Suppressor macrophage (primary cell): ENCODE results near the gene ITPR1.
"Not testable (repeated sequence)": the region's sequence is repeated elsewhere in the genome, so short reads cannot be mapped to it uniquely, and the experiment has no call there.

Experiments used
- DNase-seq, 4 experiments: peaks; one replicate each; pipeline ENCODE4 v3.0.0-alpha.2; 2020 to 2022

ITPR1 gene

GRCh38 chr3:4597208-4597985 is 104.2 kb downstream of the ITPR1 start:
- DNase-seq = no peak

GRCh38 chr3:4598232-4598631 is 105.1 kb downstream of the ITPR1 start:
- DNase-seq = not testable (repeated sequence)

- no peak for DNase-seq
These were observed 106.5 kb downstream of the ITPR1 start for GRCh38 chr3:4599612-4600011.

- DNase-seq = no peak
These were observed 107.3 kb downstream of the ITPR1 start for GRCh38 chr3:4600493-4600892.

GRCh38 chr3:4601892-4602291 is 108.7 kb downstream of the ITPR1 start:
- DNase-seq = peak in 2 of 4 experiments; percentile 65

- DNase-seq = no peak
These were observed 111.5 kb downstream of the ITPR1 start for GRCh38 chr3:4604693-4605092.

- no peak for DNase-seq
These were observed 113.8 kb downstream of the ITPR1 start for GRCh38 chr3:4606911-4607310.

- DNase-seq = peak; percentile 17 to 59 (median 58)
These were observed 120.2 kb downstream of the ITPR1 start for GRCh38 chr3:4613366-4613765.

GRCh38 chr3:4614070-4614469 is 120.9 kb downstream of the ITPR1 start:
- DNase-seq = no peak

GRCh38 chr3:4614927-4615326 is 121.8 kb downstream of the ITPR1 start:
- no peak for DNase-seq

- no peak for DNase-seq
These were observed 122.6 kb downstream of the ITPR1 start for GRCh38 chr3:4615750-4616149.

- no peak for DNase-seq
These were observed 130.4 kb downstream of the ITPR1 start for GRCh38 chr3:4623421-4623999.

GRCh38 chr3:4627651-4628375 is 134.7 kb downstream of the ITPR1 start:
- DNase-seq = peak in 1 of 4 experiments; percentile 18

GRCh38 chr3:4629095-4630007 is 136.2 kb downstream of the ITPR1 start:
- peak in 2 of 4 experiments; percentile 6 to 21 for DNase-seq

- DNase-seq = peak; percentile 69 to 89 (median 74)
These were observed 140.2 kb downstream of the ITPR1 start for GRCh38 chr3:4633078-4634004.

GRCh38 chr3:4634894-4635293 is 141.7 kb downstream of the ITPR1 start:
- no peak for DNase-seq

GRCh38 chr3:4637265-4637664 is 144.1 kb downstream of the ITPR1 start:
- DNase-seq = no peak

GRCh38 chr3:4641863-4642563 is 148.9 kb downstream of the ITPR1 start:
- DNase-seq = no peak

GRCh38 chr3:4642611-4643010 is 149.5 kb downstream of the ITPR1 start:
- no peak for DNase-seq

GRCh38 chr3:4643904-4644547 is 150.9 kb downstream of the ITPR1 start:
- DNase-seq = peak in 3 of 4 experiments; percentile 37 to 45 (median 41)
